Measurements from ENCODE around the gene CXCR6.

Gene CXCR6

DNA sequence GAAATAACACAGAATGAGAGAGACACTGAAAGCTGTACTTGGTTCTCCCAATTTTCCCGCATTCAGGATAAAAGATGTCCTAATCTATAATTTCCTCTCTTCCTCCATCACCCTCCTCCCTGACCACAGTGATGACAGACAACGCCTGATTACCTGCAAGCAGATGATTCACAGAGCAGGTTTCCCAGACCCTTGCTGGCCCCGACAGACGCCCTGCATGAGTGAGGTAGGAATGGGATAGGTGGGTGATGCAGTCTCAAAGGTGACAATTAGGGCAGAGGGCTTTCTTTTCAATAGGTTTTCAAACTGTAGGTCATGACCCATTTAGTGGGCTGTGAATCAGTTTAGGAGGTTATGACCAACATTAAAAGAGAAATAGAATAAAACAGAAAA is 5.2 kb upstream of the CXCR6 start:
- POLR2A ChIA-PET: no interaction called here
- no peak for DNase-seq (ENCODE audit: extremely low spot score)
- TF ChIP-seq, protein P1, sequence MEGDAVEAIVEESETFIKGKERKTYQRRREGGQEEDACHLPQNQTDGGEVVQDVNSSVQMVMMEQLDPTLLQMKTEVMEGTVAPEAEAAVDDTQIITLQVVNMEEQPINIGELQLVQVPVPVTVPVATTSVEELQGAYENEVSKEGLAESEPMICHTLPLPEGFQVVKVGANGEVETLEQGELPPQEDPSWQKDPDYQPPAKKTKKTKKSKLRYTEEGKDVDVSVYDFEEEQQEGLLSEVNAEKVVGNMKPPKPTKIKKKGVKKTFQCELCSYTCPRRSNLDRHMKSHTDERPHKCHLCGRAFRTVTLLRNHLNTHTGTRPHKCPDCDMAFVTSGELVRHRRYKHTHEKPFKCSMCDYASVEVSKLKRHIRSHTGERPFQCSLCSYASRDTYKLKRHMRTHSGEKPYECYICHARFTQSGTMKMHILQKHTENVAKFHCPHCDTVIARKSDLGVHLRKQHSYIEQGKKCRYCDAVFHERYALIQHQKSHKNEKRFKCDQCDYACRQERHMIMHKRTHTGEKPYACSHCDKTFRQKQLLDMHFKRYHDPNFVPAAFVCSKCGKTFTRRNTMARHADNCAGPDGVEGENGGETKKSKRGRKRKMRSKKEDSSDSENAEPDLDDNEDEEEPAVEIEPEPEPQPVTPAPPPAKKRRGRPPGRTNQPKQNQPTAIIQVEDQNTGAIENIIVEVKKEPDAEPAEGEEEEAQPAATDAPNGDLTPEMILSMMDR (IDR thresholded peaks at IDR 0.05; ENCODE audit: control extremely low read depth, extremely low read depth, low read depth, missing control alignments): no peak
- CTCF ChIA-PET: interaction anchor here (0.5 to 14.3 kb wide), 47 partner anchors 9 to 896 kb away, joined by 3 to 377 read pairs (median 4); no protein-coding TSS in a partner anchor

DNA sequence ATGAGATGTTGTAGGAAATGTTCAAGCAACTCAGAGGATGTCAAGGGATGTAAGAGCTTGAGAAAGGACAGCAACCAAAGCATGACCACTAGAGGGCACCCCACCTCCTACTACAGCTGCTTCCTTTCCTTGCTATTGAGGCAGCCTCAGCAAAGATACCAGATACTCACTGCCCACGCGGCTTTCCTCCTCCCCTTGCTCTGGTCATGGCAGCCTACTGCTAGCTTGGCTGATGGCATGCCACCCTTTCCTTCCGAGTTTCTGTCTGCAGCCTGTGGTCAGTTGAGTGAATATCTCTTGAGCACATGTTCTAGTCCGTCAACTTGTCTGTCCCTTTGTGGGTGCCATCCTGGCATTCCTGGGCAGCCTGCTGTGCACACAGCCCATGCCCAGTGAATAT is 4.4 kb upstream of the CXCR6 start:
- peak; percentile 79 for DNase-seq (ENCODE audit: extremely low spot score)
- TF ChIP-seq, protein P1 (IDR thresholded peaks at IDR 0.05; ENCODE audit: control extremely low read depth, extremely low read depth, low read depth, missing control alignments): peak; percentile 82
- ChIA-PET CTCF (interaction anchor here (0.5 to 14.3 kb wide), 56 partner anchors 9 to 897 kb away, joined by 3 to 377 read pairs (median 4); no protein-coding TSS in a partner anchor), POLR2A (interaction anchor here (0.7 kb wide), 1 partner anchor 138 kb away, joined by 3 read pairs; no protein-coding TSS in a partner anchor)

DNA sequence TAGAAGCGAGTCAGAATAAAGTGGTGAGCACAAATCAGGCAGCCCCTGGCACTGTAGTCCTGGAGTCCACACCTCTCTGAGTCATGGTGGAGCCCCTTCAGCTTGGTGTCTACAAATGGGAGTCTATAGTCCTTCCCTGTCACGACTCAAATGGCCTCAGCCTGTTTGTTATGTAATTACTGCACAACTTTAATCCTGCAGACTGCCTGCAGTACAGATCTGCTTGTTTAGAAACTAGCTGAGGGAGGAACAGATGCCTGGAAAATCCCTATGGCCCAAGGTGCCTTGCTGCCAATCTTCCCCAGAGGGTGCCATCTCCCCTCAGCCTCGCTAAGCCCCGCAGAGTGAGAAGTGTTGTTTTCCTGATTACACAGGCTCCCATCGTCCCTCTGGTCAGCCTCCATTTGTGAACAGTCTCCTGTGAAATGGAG is 3.9 kb upstream of the CXCR6 start:
- TF ChIP-seq, protein P1 (IDR thresholded peaks at IDR 0.05; ENCODE audit: control extremely low read depth, extremely low read depth, low read depth, missing control alignments): peak; percentile 15
- CTCF ChIA-PET: interaction anchor here (0.8 to 14.3 kb wide), 50 partner anchors 9 to 504 kb away, joined by 3 to 377 read pairs (median 4); no protein-coding TSS in a partner anchor
- POLR2A ChIA-PET: no interaction called here
- no peak for DNase-seq (ENCODE audit: extremely low spot score)

DNA sequence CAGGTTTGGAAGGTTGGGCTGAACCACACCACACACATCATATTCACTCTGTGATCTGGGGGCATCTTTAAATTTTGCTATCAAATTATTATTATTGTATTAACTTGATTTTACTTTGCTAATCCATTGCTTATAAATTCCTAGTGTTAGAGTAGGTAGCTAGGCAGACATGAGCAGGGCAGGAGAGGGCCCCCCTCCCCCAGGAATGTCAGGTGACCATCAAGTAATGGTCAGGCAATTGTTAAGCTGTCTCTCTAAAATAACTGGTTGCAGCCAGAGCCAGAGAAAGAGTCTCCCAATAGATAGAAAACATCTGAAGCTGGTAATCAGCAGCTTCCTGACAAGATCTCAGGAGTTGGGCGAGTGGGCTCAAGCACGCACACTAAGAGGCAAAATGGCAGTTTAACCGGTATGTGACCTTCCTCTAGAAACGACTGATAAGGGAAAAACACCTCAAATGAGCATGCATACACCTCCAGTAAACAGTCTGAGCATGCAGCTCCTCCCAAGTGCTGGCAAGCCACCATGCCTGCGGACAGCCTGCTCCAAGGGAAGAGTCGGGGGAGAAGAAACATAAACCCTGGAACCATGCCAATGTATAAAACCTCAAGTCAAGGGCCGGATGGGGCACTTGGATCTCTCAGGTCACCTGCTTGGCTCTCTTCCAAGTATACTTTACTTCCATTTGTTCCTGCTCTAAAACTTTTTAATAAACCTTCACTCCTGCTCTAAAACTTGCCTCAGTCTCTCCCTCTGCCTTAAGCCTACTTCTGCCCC is 3.1 kb upstream of the CXCR6 start:
- CTCF ChIA-PET: interaction anchor here (1.1 to 14.3 kb wide), 19 partner anchors 11 to 438 kb away, joined by 3 to 377 read pairs (median 10); no protein-coding TSS in a partner anchor
- TF ChIP-seq, protein P1 (IDR thresholded peaks at IDR 0.05; ENCODE audit: control extremely low read depth, extremely low read depth, low read depth, missing control alignments): no peak
- DNase-seq (ENCODE audit: extremely low spot score): no peak
- POLR2A ChIA-PET: no interaction called here

DNA sequence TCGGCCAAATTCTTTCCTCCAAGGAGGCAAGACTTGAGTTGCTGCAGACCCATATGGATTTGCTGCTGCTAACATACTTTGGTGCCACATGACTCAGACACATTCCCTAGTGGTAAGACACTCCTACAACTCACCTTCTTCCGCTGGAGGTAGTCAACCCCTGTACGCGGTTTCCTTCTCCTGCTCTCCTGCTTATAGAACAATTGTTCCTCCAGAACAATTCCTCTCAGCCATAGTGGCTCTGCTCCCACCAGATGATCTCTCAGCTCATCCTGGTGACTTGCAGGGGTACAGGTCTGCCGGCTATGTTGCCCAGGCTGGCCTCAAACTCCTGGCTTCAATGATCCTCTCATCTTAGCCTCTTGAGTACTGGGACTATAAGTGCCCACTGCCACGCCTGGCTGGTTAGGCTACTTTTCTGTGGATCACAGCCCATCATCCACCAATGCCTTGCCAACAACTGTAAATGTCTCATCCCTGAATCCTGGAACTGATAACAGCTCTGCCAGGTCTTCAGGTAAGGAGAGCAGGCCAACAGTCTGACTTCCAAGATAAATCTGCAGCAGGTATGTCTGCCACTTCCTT is 2.4 kb upstream of the CXCR6 start:
- CTCF ChIA-PET: interaction anchor here (2.6 to 14.3 kb wide), 7 partner anchors 10 to 437 kb away, joined by 9 to 377 read pairs (median 48); no protein-coding TSS in a partner anchor
- DNase-seq (ENCODE audit: extremely low spot score): no peak
- POLR2A ChIA-PET: no interaction called here
- TF ChIP-seq, protein P1 (IDR thresholded peaks at IDR 0.05; ENCODE audit: control extremely low read depth, extremely low read depth, low read depth, missing control alignments): no peak

DNA sequence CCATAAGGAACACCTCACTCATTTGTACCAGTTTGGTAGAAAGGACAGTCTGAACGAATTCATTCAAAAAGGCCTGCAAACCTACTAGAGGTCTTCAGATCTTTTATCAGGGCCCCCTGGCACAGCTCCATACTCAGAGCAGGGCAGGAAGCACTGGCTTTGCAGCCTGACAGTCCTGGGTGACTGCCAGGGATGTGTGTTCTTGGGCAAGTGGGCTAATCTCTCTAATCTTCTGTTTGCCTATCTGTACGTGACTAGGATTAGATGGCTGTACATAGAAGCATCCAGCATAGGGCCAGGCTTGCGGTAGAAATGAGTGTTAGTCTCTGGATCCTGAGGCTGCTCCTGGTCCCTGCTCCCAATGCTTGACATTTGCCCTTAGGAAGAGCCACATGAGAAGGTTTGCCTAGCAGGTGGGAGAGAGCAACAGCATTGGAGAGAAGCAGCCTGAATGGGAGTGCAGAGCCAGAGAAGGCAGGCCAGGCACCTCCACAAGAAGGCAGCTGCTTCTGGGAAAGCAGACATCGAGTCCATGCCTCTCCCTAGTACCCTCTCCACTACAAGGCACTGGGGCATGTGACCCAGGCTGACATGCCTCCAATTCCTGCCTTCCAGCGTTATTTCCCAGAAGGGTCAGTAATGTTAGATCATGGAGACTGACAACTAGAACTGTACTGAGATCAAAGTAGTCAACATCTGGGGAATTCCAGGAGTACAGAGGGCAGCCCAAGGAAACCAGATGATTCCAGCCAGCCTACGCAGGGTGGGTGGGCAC is 1.0 kb upstream of the CXCR6 start:
- CTCF ChIA-PET: interaction anchor here (0.5 to 14.3 kb wide), 7 partner anchors 13 to 180 kb away, joined by 3 to 377 read pairs (median 48); no protein-coding TSS in a partner anchor
- POLR2A ChIA-PET: no interaction called here
- DNase-seq (ENCODE audit: extremely low spot score): no peak
- TF ChIP-seq, protein P1 (IDR thresholded peaks at IDR 0.05; ENCODE audit: control extremely low read depth, extremely low read depth, low read depth, missing control alignments): no peak
